COLO829 (cell line): ENCODE measurements around the gene DCAF10.
"Not testable (repeated sequence)": the region's sequence is repeated elsewhere in the genome, so short reads cannot be mapped to it uniquely, and the experiment has no call there.

Experiments
- DNase-seq: peaks from one replicate; pipeline ENCODE4 v3.0.0; 2012; ENCODE audit warnings: low spot score

The DCAF10 gene

GRCh38 chr9:37870081-37870798, 69.6 kb downstream of the DCAF10 start:
- DNase-seq: no peak

- DNase-seq: no peak
Observed at GRCh38 chr9:37870799-37871176, 70.2 kb downstream of the DCAF10 start.

GRCh38 chr9:37873955-37874354, 73.4 kb downstream of the DCAF10 start:
- DNase-seq: no peak

- DNase-seq: no peak
Observed at GRCh38 chr9:37876376-37876775, 75.8 kb downstream of the DCAF10 start.

- no peak for DNase-seq
Observed at GRCh38 chr9:37880916-37881479, 80.4 kb downstream of the DCAF10 start.

- DNase-seq: not testable (repeated sequence)
Observed at GRCh38 chr9:37887977-37888583, 87.5 kb downstream of the DCAF10 start.

- DNase-seq: no peak
Observed at GRCh38 chr9:37889536-37889935, 88.9 kb downstream of the DCAF10 start.

GRCh38 chr9:37891042-37891441, 90.4 kb downstream of the DCAF10 start:
- DNase-seq: not testable (repeated sequence)

GRCh38 chr9:37892063-37892462, 91.5 kb downstream of the DCAF10 start:
- no peak for DNase-seq

- no peak for DNase-seq
Observed at GRCh38 chr9:37897665-37898064, 97.1 kb downstream of the DCAF10 start.

- no peak for DNase-seq
Observed at GRCh38 chr9:37899041-37899440, 98.4 kb downstream of the DCAF10 start.

- DNase-seq: no peak
Observed at GRCh38 chr9:37902131-37902530, 101.5 kb downstream of the DCAF10 start.

GRCh38 chr9:37902796-37903646, 102.4 kb downstream of the DCAF10 start:
- no peak for DNase-seq

- DNase-seq: peak; percentile 99
Observed at GRCh38 chr9:37903647-37904444, 103.2 kb downstream of the DCAF10 start, which contains the start of gene SLC25A51. TSS of gene SLC25A51 (minus strand) at chr9:37904127. CDS start at chr9:37888550, 15,577 bp downstream.

- peak; percentile 53 for DNase-seq
Observed at GRCh38 chr9:37904445-37905130, 104.0 kb downstream of the DCAF10 start.

GRCh38 chr9:37905131-37905505, 104.5 kb downstream of the DCAF10 start:
- no peak for DNase-seq

GRCh38 chr9:37905776-37906175, 105.2 kb downstream of the DCAF10 start:
- DNase-seq: no peak

- no peak for DNase-seq
Observed at GRCh38 chr9:37906312-37907239, 106.0 kb downstream of the DCAF10 start.

- DNase-seq: no peak
Observed at GRCh38 chr9:37908283-37908682, 107.7 kb downstream of the DCAF10 start.

GRCh38 chr9:37908698-37909186, 108.1 kb downstream of the DCAF10 start:
- no peak for DNase-seq
